Mesodermal cell (in vitro differentiated cells): ENCODE results near the gene PDE3A.

Experiments
- H3K27ac ChIP-seq: 2 replicates; pipeline ENCODE4 v1.7.0; 2013; ENCODE audit warnings: mild to moderate bottlenecking, low read depth, low read length, moderate library complexity; ENCODE audit not compliant: severe bottlenecking
- H3K36me3 ChIP-seq: 2 replicates; pipeline ENCODE4 v1.7.1; 2013; ENCODE audit warnings: mild to moderate bottlenecking, low read length, moderate library complexity; ENCODE audit not compliant: control insufficient read depth, insufficient read depth
- H3K4me1 ChIP-seq: one replicate; pipeline ENCODE4 v1.7.1; 2013; ENCODE audit warnings: mild to moderate bottlenecking, low read length; ENCODE audit not compliant: insufficient read depth, control insufficient read depth, poor library complexity, severe bottlenecking
- H3K4me3 ChIP-seq: 2 replicates; pipeline ENCODE4 v1.7.0; 2013; ENCODE audit warnings: low read length, control low read depth, mild to moderate bottlenecking; ENCODE audit not compliant: insufficient read depth, poor library complexity, severe bottlenecking; ENCODE audit errors: extremely low read depth
- H3K9me3 ChIP-seq: 2 replicates; pipeline ENCODE4 v1.7.1; 2013; ENCODE audit warnings: mild to moderate bottlenecking, low read length, moderate library complexity; ENCODE audit not compliant: control insufficient read depth
- WGBS, 2 experiments: methylation state at CpG; one replicate each; pipeline ENCODE4 v1.1.5; 2013; ENCODE audit warnings: missing lambda C conversion rate in 2 of 2; ENCODE audit not compliant: insufficient coverage in 2 of 2; 5-methylcytosine and 5-hydroxymethylcytosine counted together

The PDE3A gene

DNA sequence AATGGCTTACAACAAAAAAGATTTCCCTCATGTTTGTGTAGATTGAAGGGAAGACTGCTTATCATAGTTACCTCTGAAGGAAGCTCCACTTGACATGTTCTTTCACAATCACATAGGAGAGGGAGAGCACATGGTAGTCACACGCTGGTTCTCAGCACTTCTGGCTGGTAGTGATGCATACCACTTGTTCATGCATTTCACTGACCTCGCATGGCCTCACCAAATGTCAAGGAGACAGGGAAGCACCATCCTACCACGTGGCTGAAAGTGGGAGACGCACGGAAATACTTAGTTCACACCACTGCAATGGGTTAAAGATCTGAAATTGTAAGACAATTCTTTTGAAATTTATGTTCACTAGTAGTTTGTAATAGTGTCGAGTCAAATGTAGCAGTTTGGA lies 74.0 kb downstream of the PDE3A start:
- Histone ChIP-seq H3K4me1 (no peaks in the 10 kb centered on the region), H3K4me3 (no peak overlapping the region), H3K9me3 (no peaks in the 10 kb centered on the region), H3K36me3 (no peaks in the 10 kb centered on the region), H3K27ac (no peak overlapping the region)
- 81 to 82% methylated on average over 2 to 3 of the region's 6 CpGs for WGBS, 2 experiments

DNA sequence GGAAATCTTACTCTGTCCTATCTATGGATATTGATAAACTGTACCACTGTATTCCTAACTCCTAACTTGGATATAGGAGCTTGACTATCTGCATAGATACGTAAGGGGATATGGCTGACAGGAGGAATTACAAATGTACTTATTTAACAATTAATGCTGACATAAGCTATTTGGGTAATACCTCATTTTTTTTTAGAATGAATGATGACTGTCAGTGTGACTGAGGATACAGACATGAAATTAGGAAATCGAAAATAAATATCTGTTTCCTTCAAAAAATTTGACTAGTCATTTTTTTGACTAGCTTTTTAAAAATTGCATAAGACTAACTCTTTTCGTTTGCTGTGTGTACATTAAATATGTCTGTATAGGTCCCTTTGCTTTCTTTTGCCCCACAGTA lies 74.9 kb downstream of the PDE3A start:
- no peak overlapping the region for H3K4me3 ChIP-seq
- no peaks in the 10 kb centered on the region for H3K9me3 ChIP-seq
- no CpG with 5 or more reads among the region's 3 CpGs for WGBS, 2 experiments
- no peaks in the 10 kb centered on the region for H3K36me3 ChIP-seq
- no peak overlapping the region for H3K27ac ChIP-seq
- no peaks in the 10 kb centered on the region for H3K4me1 ChIP-seq

DNA sequence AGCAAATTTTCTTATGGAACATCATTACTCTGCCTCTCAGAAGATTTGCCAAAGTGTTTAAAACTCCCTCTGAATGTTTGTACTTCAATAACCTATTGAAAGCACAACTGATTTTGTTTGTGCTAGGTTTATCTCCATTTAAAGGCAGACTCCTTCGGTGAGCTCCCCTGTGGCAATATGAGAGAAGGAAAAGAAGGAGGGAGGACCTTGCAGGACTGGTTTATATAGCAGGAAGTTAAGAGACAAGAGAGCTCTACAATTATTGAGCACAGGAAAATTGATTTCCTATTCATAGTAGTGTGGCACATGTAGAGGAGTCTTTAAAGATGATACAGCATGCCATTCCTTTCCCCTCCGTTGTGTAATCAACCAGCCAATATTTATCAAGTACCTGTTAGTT lies 75.5 kb downstream of the PDE3A start:
- Histone ChIP-seq H3K4me3 (no peak overlapping the region), H3K4me1 (no peaks in the 10 kb centered on the region), H3K36me3 (no peaks in the 10 kb centered on the region), H3K27ac (no peak overlapping the region), H3K9me3 (no peaks in the 10 kb centered on the region)
- 86 to 100% methylated on average over 2 of the region's 2 CpGs for WGBS, 2 experiments

DNA sequence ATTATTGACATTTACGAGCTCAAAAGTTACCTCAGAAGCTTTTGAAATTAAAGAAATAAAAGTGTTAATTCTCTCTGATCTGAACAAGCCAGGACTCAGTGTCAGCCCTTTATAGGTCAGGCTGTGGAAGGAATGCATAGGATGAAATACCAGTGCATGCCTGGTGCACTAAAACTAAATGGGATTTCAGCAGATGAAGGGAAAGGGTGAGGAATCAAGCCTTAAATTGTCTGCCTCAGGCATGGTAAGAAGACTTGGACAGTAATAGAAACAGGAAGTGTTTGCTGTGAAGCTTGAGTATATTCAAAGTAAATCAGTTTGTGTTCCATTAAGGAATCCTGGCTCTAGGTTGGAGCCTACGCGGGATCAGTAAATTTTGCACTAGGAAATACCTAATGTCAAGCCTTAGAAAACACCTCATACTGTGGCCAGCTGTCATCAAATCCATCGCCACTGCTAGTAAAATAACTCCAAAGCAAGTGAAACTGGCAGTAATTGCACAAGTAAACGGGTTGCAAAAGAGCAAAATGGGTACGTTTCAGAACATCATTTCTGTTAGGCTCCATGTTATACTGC lies 76.3 kb downstream of the PDE3A start:
- Histone ChIP-seq H3K4me3 (no peak overlapping the region), H3K36me3 (no peaks in the 10 kb centered on the region), H3K4me1 (no peaks in the 10 kb centered on the region), H3K27ac (no peak overlapping the region), H3K9me3 (no peaks in the 10 kb centered on the region)
- 92 to 96% methylated on average over 5 of the region's 6 CpGs for WGBS, 2 experiments

DNA sequence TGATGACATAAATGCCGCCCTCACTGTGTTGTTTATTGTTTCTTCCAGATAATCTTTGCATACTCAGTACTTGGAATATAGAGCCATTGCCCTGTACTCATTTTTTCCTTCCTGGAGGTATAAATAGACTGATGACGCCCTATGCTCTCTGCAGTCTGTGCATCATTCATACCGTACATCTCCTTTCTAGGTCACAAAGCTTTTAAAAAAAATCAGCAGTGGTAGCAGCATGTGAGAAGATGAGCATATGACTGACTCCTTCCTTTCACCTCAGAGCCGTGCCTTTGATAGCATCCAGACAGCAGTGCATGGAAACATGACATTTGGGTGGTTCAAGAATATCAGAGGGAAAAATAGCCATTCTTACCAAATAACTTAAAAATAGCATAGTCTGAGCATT lies 77.3 kb downstream of the PDE3A start:
- 84 to 100% methylated on average over 2 to 3 of the region's 4 CpGs for WGBS, 2 experiments

DNA sequence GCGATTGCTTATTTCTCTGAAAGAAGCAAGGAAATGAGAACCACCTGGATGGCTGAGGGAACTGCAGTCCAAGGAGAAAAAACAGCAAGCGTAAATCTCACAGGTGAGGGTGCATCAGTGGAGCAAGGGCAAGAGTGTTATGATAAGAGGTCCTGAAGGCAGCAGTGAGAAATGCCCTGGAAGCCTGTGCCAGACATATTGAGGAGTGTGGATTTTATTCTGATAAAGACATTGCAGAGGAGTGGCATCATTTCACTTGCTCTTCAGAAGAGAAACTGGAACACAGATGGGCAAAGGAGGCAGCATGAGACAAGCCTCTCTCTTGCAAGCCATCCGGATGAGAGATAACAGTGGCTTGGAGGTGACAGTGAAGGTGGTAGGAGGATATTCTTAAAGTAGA lies 78.5 kb downstream of the PDE3A start:
- Histone ChIP-seq H3K27ac (no peak overlapping the region), H3K36me3 (no peaks in the 10 kb centered on the region), H3K9me3 (no peaks in the 10 kb centered on the region), H3K4me3 (no peak overlapping the region), H3K4me1 (no peaks in the 10 kb centered on the region)
- 92 to 93% methylated on average over 2 to 3 of the region's 3 CpGs for WGBS, 2 experiments

More for the DNA sequence above, 77.3 kb downstream of the PDE3A start:
- no peak overlapping the region for H3K27ac ChIP-seq
- H3K4me1 ChIP-seq: no peaks in the 10 kb centered on the region
- H3K9me3 ChIP-seq: no peaks in the 10 kb centered on the region
- no peaks in the 10 kb centered on the region for H3K36me3 ChIP-seq
- H3K4me3 ChIP-seq: no peak overlapping the region

DNA sequence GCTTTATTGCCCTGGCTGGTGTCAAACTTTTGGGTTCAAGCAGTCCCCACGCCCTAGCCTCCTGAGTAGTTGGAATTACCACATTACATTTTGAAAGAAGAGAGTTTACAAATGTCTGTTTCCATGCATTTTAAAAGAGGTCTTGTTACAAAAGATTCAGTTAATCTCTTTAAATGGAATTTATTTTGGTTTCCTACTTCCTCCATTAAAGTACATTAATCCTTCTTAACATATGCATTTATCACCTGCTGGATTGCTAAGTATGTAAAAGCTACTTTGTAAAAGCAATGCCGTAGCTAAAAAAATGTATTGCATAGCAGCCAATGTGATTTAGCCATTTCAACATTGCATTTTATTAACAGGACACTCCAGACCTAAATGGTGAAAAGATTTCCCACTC lies 80.4 kb downstream of the PDE3A start:
- 100% methylated on average over 1 of the region's 2 CpGs; no CpG with 5 or more reads in 1 of the 2 experiments for WGBS, 2 experiments
- H3K4me1 ChIP-seq: no peaks in the 10 kb centered on the region
- H3K27ac ChIP-seq: no peak overlapping the region
- H3K36me3 ChIP-seq: no peaks in the 10 kb centered on the region
- H3K9me3 ChIP-seq: no peaks in the 10 kb centered on the region
- no peak overlapping the region for H3K4me3 ChIP-seq

DNA sequence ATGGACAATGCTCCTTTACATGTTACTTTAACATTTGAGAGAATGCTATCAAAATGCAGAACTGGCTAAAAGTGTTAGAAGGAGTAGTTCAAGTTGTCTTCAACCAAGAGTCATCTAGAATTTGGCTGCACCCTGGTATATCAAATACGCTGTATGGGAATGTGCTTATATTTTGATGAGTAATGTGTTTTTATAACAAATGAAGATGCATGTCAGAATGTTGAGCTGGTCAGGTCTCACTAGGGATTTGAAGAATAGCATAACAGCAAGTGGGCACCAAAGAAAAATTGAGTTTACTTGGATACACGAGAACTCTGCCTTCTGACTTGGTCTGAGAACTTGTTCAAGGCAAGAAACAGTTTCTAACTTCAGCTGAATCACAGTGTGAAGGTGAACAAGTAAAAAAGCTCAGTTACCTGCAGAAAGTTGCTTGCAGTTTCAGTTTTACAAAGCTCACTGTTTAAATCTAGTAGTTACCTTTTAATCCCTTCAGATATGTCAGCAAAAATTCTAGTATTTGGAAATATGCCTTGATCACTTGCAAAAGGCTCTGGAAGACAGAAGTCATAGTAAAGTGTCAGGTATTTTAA lies 82.3 kb downstream of the PDE3A start:
- no peak overlapping the region for H3K4me3 ChIP-seq
- 88 to 100% methylated on average over 2 of the region's 2 CpGs for WGBS, 2 experiments
- no peaks in the 10 kb centered on the region for H3K36me3 ChIP-seq
- no peaks in the 10 kb centered on the region for H3K9me3 ChIP-seq
- H3K4me1 ChIP-seq: no peaks in the 10 kb centered on the region
- no peak overlapping the region for H3K27ac ChIP-seq

DNA sequence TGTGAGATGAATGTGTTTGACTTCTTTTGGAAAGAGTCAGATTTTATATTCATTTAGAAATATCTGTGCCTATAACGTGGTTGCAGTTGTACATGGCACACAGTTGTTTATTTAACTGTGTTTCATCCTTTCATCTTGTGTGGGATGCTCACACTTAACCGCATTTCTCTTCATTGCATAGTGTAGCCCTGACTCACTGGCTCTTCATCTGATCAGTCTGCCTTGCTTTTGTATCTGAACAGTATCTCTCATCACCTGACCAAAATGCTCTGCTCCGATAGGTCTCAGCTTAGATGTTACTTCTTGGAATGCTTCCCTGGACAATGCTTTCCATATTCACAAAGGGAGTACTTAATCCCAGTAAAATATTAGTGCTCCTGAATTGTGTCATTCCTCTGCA lies 83.4 kb downstream of the PDE3A start:
- Histone ChIP-seq H3K4me3 (no peak overlapping the region), H3K4me1 (no peaks in the 10 kb centered on the region), H3K36me3 (no peaks in the 10 kb centered on the region), H3K27ac (no peak overlapping the region), H3K9me3 (no peaks in the 10 kb centered on the region)
- 100% methylated on average over 2 to 3 of the region's 3 CpGs for WGBS, 2 experiments

DNA sequence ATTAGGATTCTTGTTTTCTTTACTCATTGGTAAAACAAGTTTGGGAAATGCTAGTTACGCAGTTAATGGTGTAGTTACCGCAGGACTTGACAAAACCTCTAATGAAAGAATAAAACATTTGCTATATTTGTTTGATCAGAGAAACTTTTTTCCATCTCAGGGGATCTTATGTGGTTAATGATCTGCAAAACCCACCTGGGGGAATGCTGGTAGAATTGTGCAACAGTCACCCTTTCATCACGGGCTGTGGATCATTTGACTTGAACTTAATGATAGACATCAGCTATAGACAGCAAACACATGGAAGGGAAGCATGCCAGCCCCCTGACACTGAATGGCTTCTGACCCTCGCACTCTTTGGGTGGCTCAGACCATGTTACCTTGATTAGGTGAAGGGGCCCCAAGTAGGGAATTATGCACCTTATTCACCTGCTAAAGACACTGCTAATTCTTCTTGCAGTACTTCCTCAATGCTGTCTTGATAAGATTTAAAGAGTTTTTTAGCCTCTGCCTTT lies 84.2 kb downstream of the PDE3A start:
- 92 to 93% methylated on average over 2 of the region's 4 CpGs for WGBS, 2 experiments
- no peaks in the 10 kb centered on the region for H3K9me3 ChIP-seq
- no peaks in the 10 kb centered on the region for H3K36me3 ChIP-seq
- H3K4me3 ChIP-seq: no peak overlapping the region
- H3K4me1 ChIP-seq: no peaks in the 10 kb centered on the region
- no peak overlapping the region for H3K27ac ChIP-seq

DNA sequence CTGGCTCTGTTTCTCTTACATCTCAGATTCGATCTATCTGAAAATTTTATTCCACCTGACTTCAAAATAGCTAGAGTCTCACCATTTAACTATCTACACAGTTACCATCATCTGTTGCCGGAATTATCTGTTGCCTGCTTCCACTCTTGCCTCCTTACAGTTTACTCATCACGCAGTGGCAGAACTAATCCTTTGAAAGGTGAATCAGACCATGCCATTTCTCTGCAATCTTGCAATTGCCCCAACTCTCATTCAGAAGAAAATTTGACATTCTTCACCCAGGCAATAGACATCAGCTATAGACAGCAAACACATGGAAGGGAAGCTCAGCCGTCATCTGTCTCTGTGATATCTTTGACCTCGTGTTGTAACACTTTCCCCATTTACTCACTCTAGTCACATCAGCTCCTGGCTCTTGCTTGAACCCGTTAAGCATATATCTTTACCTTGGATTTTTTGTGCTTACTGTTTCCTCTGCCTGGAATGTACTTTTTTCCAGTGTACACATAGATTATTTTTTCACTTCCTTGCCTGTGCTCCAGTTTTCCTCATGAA lies 85.5 kb downstream of the PDE3A start:
- 90 to 96% methylated on average over 6 of the region's 6 CpGs for WGBS, 2 experiments
- Histone ChIP-seq H3K4me1 (no peaks in the 10 kb centered on the region), H3K9me3 (no peaks in the 10 kb centered on the region), H3K4me3 (no peak overlapping the region), H3K36me3 (no peaks in the 10 kb centered on the region), H3K27ac (no peak overlapping the region)
